Hindlimb muscle (tissue), 1 donor: Measurements from ENCODE around the gene NR6A1. TPM values are rescaled to one million over a fixed set of nuclear protein-coding genes. Genes with fewer than 3 reads are reported as not detected.
"Not testable (repeated sequence)": the region's sequence is repeated elsewhere in the genome, so short reads cannot be mapped to it uniquely, and the experiment has no call there.

Experiments used
- DNase-seq: peaks from one replicate; pipeline ENCODE4 v3.0.0-alpha.2; 2013
- polyA plus RNA-seq: library from polyadenylated mRNA; unstranded; fragments of 120-200 nt; gene quantifications from one replicate; pipeline ENCODE4 v1.2.1, GENCODE V29; 2013; ENCODE audit not compliant: insufficient read length

NR6A1 gene
- polyA plus RNA-seq, 1 donor = 0.68 TPM

- no peak for DNase-seq
These were observed 6.0 kb upstream of the NR6A1 start, which contains the start of gene OLFML2A for GRCh38 chr9:124776954-124777648. OLFML2A (plus strand) TSS chr9:124777133; CDS start chr9:124777271, 138 bp downstream.

DNA sequence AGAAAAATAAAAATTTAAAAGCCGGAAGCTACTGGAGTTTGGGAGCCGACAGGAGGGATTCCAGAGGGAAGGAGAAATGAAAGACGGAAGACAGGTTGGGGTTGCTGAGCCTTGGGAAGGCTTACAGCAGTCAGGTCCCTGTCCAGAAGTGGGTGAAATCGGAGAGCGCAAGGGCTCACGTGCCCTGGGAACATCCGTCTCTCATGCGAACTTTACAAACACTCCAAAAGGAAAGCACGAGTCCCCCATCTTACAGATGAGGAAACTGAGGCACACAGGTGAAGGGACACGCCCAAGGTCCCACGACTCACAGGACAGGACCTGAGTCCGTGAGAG, 5.5 kb upstream of the NR6A1 start:
- no peak for DNase-seq

GRCh38 chr9:124774129-124774978, 3.2 kb upstream of the NR6A1 start:
- peak; percentile 84 for DNase-seq

DNA sequence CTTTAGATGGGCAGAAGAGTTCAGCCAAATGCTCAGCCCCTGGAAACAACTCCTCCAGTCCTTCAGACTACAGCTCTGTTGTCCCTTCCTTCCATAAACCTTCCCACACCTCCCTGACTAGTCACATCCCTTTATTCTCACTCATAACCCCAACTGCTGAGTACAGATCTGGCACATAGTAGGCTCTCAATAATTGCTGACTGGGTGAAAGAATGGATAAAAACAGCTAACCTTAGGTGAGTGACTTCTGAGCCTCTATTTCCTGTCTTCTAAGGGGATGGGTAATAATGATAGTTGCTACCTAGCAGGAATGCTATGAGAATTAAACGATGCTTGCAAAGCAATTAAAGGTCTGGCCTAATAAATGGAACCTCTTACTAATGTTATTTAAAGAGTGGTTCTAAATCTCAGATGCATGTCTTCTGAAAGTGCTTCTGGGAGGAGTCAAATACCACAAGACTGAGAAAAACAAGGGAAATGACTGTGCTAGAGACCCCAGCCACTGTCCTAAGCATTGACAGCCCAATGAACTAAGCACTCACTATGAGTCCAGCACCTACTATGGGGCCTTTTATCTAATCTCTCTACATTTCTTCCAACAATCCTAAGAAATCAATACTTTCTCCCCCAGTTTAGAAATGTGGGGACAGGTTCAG, 2.5 kb upstream of the NR6A1 start:
- DNase-seq = no peak

- not testable (repeated sequence) for DNase-seq
These were observed 1.8 kb upstream of the NR6A1 start for GRCh38 chr9:124772877-124773276.

GRCh38 chr9:124771867-124772679, 962 bp upstream of the NR6A1 start:
- peak; percentile 84 for DNase-seq

GRCh38 chr9:124770359-124771020, 621 bp downstream of the NR6A1 start:
- no peak for DNase-seq

DNA sequence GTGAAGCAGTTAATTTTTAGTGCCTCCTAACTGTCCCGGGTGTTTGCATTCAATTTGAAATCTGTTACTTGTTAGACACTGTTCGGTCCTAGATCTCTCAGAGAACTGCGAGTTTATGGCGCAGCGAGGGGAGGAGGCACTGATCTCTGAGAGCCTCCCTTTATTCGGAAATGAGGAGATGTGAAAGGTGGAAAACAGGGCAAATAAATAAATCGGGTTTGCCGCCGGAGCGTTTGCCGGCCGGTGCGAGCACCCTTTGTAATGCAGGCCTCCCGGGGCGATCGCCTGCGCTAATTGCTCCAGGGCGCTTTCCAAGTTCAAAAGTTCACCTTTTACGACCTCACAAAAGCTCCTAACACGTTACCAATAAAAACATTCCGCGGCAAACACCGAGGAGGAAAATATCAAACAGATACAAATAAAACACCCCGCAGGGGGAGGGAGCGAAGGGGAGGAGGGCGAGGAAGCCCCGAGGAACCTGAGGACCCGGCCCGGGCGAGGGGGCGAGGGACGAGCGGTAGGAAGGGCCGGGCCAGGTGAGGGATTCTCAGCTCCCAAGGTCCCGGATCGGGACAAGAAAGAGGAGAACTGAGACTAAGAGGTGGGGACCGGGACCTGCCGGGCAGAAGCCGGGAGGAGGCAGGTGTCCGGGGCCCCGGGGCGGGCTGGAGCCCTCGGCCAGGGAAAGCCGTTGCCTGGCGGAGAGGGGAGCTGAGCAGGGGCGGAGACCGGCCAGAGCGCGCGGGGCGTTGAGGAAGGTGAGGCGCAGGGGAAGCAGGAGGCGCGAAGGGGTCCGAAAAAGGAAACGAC, 1.4 kb downstream of the NR6A1 start:
- DNase-seq = no peak

GRCh38 chr9:124768750-124769548, 2.2 kb downstream of the NR6A1 start:
- no peak for DNase-seq

- DNase-seq = no peak
These were observed 2.8 kb downstream of the NR6A1 start for GRCh38 chr9:124768334-124768733.

- no peak for DNase-seq
These were observed 3.3 kb downstream of the NR6A1 start for GRCh38 chr9:124767821-124768220.

- no peak for DNase-seq
These were observed 4.1 kb downstream of the NR6A1 start for GRCh38 chr9:124766815-124767554.

GRCh38 chr9:124766326-124766725, 4.8 kb downstream of the NR6A1 start:
- DNase-seq = no peak

GRCh38 chr9:124765439-124765835, 5.7 kb downstream of the NR6A1 start:
- no peak for DNase-seq

- DNase-seq = no peak
These were observed 6.2 kb downstream of the NR6A1 start for GRCh38 chr9:124764774-124765438.

GRCh38 chr9:124762633-124763032, 8.5 kb downstream of the NR6A1 start:
- no peak for DNase-seq

GRCh38 chr9:124761710-124762109, 9.4 kb downstream of the NR6A1 start:
- DNase-seq = no peak

- no peak for DNase-seq
These were observed 9.9 kb downstream of the NR6A1 start for GRCh38 chr9:124761196-124761595.

- DNase-seq = no peak
These were observed 10.4 kb downstream of the NR6A1 start for GRCh38 chr9:124760719-124761118.
